SH-SY5Y (cell line): ENCODE data around the gene TUBB.

Experiments
- GATA2 ChIP-seq: IDR thresholded peaks from 2 replicates; pipeline ENCODE4 v1.6.1; 2011; ENCODE audit warnings: mild to moderate bottlenecking, low read depth, low read length
- GATA3 ChIP-seq: IDR thresholded peaks from 2 replicates; pipeline ENCODE4 v1.6.1; 2011; ENCODE audit warnings: low read depth, mild to moderate bottlenecking, low read length, moderate library complexity

TUBB gene

DNA sequence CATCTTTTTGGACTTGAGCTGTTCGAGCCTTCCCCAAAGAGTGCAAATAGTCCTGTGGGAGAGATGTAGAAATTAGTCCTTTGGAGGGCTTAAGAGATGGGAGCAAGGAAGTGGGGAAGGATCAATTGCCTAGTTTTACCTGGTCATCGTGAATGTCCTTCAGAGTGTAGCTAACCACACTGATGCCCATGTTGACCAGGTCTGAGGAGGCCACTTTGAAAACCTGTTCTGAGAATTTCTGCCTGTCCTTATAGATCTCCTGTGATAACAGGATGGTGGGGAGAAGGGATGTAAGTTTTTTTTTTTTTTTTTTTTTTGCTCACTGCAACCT, 20.4 kb downstream of the TUBB start:
- TF ChIP-seq GATA2: no peak
- TF ChIP-seq GATA3: no peak

GRCh38 chr6:30741063-30741779, 21.1 kb downstream of the TUBB start:
- no peak for TF ChIP-seq GATA3
- no peak for TF ChIP-seq GATA2

DNA sequence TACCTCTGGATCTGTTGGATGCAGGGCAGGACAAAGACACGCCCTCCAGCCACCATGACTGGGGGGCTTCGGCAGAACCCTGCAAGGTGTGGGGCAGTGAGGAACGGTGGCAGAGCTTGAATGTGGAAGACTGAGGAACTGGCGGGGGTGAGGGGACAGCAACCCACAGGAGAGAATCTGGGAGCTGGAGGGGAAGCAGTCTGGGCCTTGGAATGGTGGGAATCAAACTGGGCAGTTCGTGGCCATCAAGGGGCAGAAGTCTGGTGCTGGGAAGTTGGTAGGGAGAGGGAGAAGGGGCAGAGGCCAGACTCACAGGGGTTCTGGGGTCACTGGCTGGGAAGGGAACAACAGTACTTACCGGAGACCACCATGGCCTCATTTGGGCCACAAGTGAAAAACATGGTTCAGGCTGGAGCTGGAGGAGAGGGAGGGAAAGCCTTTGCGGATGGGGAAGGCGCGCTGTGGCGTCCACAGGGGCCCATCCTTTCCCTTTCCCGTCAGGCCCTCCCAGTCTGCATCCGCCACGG, 21.7 kb downstream of the TUBB start:
- TF ChIP-seq GATA3 (no peak), GATA2 (no peak)

GRCh38 chr6:30742316-30743098, 22.4 kb downstream of the TUBB start, which contains the start of gene FLOT1:
Gene FLOT1, minus strand, starts transcription at chr6:30742687. Its CDS starts 498 bp downstream, at chr6:30742189.
- no peak for TF ChIP-seq GATA3
- TF ChIP-seq GATA2: no peak

DNA sequence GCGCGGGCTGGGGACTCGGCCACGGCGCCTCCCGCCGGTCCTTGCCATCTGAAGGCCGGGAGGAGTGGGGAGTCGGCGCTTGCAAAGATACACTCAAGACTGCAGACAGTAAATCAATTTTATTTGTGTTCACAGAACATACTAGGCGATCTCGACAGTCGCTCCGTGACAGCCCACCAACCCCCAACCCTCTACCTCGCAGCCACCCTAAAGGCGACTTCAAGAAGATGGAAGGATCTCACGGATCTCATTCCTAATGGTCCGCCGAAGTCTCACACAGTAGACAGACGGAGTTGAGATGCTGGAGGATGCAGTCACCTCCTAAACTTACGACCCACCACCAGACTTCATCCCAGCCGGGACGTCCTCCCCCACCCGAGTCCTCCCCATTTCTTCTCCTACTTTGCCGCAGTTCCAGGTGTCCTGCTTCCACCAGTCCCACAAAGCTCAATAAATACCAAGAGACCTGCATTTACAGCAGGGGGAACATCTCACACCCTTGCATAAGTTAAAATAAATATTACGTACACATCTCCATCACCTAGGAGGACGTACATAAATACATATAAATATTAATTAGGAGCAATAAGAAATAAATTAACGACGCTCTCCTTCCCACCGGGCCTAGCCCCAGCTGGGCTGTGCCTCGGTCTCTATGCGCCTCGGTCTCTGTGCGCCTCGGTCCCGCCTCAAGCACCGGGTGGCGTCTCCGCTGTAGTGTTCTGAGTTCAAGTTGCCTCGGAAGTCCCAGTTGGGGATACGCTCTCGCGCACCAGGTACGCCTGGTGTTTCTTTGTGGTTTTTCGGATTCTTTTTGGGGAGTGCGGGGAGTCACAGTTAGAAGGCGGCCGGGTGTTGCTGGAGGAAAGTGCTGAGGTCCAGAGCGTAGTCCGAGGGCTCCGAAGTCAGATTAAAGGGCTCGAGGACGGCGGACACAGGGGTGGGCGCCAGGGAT, 23.2 kb downstream of the TUBB start:
- TF ChIP-seq GATA2 (no peak), GATA3 (no peak)

- no peak for TF ChIP-seq GATA2
- TF ChIP-seq GATA3: no peak
Observed at GRCh38 chr6:30744054-30744805, 24.1 kb downstream of the TUBB start, which contains the start of gene IER3. Gene IER3, minus strand, starts transcription at chr6:30744547. Its CDS starts 29 bp downstream, at chr6:30744518.

DNA sequence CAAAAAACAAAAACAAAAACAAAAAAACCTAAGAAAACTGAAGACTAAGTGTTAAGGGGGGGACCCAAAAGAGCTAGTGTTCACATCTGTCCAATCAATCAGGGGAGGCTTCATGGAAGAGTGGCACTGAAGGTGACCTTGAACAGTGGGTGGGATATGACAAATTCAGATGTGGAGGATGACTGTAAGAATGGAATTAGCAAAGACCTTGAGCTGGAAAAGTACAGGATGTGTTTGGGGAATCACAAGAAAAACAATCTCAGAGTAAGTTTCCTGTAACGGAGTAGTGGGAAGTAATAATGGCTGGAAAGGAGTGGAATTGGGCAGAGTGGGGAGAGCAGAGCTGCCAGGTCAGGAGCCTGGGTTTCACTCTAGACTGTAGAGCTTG, 27.1 kb downstream of the TUBB start:
- TF ChIP-seq GATA3 (no peak), GATA2 (no peak)

DNA sequence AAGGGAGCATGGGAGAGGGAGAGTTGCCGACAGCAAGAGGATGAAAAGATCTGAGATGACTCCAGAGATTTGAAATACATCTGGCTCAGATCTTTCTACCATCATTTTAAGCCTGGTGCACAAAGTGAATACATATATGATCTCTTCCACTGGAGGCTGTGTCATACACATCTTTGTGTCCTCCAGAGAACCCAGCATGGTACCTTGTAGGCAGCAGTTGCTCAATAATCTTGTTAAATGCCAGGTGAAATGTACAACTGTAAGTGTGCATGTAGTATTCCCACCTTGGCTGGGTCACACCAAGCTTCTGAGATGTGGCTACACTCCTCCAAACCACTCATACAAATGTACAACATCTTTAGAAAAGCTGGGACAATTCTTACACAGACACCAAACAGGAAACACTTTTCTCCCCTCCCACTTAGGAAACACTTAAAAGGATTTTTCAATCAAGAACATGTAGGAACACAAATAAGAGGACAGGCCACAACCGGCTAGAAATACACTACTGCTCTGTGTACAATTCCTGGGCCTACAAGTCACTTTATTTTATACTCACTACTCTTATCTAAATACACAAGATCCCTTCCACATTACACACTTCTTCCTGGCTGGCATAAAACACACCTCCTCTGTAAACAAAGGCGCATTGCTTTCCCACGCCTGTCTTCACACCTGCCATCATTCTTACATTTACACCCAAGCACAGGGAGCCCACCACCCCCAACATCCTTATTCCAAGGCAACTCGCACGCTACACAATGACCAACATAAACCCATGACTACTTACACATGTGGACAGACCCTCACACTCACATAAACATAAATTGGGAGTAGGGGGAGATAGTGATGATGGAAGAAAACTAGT, 28.0 kb downstream of the TUBB start:
- no peak for TF ChIP-seq GATA3
- no peak for TF ChIP-seq GATA2

DNA sequence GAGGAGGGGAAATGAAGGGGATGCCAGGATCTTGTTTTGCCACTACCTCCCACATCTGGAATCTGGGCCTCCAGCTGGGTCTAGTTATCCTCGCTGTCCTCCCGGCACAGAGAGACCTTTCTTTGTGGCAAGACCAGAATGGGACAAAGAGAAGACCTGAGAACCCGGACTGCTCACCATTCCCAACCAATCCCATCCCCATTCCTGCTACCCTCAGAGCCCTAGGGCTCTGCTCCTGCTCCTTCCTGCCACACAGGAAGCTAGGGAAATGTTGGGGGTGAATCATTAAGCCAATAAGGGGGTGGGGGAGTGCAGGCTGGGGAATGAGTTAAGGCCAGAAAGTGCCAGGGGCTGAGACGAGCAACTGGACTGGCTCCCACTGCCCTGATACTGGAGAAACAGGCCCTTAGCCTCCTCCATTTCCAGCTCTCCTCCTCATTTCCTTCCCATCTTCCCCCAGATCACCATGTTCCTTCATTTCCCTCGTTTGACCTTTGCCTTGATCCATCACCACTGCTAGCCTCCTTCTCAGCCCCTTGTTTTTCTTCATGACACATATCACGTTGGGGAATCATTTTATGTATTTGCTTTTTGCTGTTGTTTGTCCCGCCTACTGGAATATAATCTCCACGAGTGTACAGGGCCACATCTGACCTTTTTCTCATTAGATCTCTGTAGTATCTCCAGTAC, 28.8 kb downstream of the TUBB start:
- TF ChIP-seq GATA2 (no peak), GATA3 (no peak)

DNA sequence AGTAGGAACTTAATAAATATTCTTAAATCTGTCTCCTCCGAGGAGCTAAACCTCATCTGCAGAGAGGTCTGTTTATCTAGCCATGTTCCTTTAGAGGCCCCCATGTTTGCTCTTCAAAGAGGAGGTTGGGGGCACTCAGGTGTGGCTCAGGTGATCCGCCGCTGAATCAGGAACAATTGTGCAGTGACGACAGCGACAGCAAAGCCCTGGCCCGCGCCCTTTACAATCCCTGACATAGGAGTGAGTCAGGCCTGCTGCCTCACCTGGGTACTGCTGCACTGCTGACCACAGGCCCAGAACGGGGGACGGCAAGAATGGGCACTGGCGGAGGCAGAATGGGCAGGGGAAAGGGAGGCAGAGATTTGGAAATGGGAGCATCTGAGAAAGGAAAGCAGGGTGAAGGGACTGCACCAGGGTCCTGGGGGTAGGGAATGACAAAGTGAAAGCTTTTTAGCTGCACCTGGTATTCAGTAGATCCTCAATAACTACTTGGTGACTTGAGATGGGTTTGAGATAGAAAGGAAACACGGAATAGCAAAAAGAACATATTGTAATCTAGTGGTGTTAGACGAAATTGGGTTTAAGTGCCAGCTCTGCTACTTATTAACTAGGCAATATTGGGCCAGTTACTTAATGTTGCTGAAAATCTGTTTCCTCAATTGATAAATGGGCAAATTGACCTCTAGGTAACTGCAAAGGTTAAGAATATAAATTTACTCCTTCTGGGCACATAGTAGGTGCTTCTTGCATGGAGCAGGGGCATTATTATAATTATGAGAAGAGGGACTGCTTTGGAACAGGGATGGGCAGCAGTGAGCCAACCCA, 29.6 kb downstream of the TUBB start:
- no peak for TF ChIP-seq GATA3
- no peak for TF ChIP-seq GATA2

DNA sequence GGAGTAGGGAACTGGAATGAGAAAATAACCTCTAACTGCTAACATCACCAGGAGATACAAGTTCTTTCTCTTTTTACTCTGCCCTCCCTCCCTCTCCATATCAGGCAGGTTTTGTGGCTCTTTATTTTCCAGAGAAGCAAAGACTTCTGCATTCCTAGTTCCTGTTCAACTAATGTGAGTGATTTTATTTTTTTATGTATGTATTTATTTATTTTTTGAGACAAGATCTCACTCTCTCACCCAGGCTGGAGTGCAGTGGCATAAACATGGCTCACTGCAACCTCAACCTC, 30.2 kb downstream of the TUBB start:
- TF ChIP-seq GATA2 (no peak), GATA3 (no peak)
